GM18907 (cell line): ENCODE results near the gene CSH2.
"Not testable (repeated sequence)": the region's sequence is repeated elsewhere in the genome, so short reads cannot be mapped to it uniquely, and the experiment has no call there.

Experiments used
- ATAC-seq: cut with Tn5 transposase; IDR thresholded peaks from one replicate; pipeline ENCODE4 v1.9.1; 2021; ENCODE audit warnings: mild to moderate bottlenecking, moderate library complexity; ENCODE audit not compliant: unreplicated experiment

The CSH2 gene

DNA sequence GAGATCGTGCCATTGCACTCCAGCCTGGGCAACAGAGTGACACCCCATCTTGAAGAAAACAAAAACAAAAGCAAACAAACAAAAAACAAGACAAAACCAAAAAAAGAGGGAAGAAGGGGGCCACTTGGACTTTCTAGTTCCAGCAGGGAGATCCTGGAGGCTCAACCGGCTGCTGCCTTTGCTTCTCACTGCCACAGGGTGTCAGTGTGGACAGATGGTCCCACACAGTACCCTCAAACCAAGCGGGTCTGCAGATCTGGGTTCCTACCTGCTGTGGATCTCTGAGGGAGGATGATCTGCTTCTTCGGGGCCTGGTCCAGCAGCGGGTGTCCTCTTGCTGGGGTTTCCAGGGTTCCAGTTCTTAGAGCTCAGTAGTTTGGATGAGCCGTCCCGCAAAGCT, 6.9 kb downstream of the CSH2 start:
- ATAC-seq, result not testable (repeated sequence)

DNA sequence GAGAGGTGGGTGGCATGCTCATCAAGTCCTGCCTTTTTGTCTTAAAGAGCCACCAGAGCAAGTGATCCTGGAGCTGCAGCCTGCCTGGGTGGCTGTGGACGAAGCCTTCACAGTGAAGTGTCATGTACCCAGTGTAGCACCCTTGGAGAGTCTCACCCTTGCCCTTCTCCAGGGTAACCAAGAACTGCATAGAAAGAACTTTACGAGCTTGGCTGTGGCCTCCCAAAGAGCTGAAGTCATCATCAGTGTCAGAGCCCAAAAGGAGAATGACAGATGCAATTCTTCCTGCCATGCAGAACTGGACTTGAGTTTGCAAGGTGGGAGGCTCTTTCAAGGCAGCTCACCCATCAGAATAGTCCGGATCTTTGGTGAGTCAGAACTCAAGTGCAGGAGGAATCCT, 14.2 kb downstream of the CSH2 start:
- ATAC-seq, result no peak

DNA sequence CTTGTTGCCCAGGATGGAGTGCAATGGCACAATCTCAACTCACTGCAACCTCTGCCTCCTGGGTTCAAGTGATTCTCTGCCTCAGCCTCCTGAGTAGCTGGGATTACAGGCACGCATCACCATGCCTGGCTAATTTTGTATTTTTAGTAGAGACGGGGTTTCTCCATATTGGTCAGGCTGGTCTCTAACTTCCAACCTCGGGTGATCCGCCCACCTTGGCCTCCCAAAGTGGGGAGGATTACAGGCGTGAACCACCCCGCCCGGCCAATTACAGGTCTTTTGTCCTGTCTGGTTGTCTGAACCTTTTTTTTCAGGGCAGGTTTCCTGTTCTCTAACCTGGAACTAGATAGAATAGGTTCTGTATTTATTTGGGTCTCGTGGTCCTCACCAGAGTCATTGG, 17.1 kb downstream of the CSH2 start:
- not testable (repeated sequence) for ATAC-seq

DNA sequence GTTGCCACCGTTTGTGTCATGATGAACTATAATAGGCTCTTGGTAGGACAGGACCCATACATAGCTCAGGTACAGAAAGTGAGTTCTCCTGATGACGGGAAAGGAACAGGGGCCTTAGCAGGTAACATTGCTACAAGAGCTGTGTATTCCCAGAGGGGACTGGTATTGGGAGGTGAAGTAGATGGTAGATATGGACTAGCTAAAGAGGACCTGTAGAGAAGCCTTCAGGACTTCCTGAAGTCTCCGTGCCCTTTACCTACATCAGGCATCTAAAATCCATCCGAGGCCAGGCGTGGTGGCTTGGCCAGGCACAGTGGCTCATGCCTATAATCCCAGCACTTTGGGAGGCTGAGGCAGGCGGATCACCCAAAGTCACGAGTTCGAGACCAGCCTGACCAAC, 18.3 kb downstream of the CSH2 start:
- ATAC-seq, result no peak

DNA sequence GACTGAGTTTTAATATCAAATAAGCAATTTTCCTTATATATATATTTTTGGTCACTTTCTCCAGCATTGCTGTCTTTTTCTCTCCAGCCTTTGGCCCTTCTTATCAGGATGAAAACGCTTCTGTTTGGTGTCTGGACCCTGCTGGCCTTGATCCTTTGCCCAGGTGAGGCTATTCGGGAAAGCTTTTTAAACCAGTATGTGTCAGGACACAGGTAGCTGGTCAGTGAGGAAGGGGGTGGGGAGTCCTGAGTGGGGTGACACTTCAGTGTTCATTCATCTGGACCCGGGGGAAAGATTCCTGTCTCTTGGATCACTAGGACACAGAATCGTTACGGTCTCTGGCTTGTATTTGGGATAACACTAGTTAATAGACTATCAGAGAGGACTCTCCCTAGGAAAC, 18.8 kb downstream of the CSH2 start:
- ATAC-seq, result no peak

DNA sequence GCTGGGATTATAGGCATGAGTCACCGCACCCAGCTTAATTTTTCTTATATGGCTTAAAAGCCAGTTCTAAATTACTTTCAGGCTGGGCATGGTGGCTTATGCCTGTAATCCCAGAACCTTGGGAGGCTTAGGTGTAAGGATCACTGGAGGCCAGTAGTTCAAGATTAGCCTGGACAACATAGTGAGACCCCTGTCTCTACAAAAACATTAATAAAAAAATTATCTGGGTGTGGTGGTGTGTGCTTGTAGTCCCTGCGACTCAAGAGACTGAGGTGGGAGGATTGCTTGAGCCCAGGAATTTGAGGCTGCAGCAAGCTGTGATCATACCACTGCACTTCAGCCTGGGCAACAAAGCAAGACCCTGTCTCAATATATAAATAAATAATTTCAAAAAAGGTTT, 20.2 kb downstream of the CSH2 start:
- no peak for ATAC-seq

DNA sequence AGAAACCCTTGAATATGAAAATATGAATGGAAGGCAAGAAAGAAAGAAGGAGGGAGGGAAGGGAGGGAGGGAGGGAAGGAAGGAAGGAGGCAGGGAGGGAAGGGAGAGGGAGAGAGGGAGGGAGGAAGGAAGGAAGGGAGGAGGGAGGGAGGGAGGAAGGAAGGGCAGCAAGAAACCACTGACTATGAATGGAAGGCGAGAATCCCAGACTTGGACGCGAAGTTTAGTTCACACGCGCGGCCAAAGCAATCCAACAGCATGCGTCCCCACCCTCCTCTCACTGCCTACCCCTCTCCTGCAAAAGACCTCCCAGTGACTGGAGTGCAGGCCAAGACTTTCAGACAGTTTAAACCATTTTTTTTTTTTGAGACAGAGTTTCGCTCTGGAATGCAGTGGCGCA, 23.1 kb downstream of the CSH2 start:
- no peak for ATAC-seq

DNA sequence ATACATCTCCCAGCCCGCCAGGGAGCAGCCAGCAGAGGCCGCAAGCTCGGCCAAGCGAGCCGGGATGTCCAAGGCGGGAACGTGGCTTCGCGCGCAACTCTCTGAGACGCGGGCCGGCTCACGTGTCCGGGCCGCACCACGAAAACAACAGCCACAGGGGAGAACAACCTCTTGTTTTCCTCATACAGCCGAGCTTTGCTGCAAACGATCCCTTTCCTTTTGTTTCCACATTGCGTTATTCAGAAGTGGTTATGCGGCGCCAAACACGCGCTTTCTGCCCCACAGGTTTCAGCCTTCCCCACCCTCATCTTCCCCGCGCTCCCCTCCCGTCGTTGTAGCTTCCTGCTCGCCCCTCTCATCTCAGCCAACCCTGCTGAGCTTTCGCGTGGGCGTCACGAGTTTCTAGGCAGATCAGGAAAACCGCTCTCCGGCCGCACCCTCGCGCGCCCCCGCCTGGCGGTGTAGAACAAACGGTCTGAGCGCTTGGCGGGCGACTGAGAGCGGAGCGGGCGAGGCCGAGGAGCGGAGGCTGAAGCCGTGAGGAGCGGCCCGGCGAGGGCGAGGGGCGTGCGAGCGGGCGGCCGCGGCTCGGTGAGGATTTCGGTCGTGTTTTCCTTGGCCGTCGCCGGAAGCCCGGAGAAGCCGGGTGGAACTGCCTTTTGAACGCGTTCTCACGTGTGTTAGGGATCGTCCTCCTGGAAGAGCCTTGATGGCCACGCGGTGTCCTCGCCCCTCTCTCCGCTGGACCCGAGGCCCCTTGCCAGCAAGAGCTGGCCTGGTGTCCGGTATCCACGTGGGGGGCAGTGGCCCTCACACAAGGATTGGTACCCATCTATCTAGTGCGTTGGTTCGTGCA, 24.4 kb downstream of the CSH2 start:
- ATAC-seq, result peak; percentile 75

DNA sequence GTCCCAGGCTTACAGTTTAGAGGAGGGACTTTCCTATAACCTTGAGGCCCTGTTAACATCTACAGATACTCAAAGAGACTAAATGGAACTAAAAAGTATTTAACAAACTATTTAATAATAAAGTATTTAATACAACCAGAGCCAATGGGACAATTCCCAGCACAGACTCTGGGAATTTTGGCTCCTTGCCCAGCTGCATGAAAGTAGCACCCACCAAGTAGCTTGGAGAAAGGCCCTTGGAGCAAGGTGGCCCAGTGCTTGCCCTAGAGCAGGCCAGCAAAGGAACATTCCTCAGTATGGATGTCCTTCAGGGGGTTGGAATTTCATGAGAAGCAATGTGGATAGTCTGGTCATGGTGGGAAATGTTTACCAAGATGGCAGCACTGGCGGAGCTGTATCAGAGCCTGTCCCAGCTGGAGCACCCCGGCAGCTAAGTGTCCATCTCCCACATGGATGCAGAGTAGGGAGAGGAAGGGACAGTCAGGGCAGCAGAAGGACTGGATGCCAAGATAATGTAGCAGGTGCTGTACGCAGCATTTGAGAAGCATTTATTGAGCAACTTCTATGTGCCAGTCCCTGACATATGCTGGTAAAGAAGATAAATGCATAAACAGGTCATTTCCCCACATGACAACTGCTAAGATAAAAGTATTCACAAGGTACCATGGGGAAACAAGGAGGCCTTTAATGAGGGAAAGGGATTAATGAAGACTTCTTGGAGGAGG, 25.8 kb downstream of the CSH2 start:
- ATAC-seq, result no peak

DNA sequence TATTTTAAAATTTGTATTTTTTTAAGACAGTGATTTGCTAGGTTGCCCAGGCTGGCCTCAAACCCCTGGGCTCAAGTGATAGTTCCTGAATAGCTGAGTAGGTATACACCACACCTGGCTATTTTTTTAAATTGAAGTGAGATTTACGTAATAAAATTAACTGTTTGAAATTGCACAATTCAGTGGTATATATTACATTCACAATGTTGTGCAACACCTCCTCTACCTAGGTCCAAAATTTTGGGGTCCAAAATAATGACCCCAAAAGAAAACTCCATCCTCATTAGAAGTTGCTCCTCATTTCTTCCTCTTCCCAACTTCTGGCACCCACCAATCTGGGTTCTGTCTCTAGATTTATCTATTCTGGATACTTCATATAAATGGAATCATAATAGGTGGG, 28.0 kb downstream of the CSH2 start:
- no peak for ATAC-seq

DNA sequence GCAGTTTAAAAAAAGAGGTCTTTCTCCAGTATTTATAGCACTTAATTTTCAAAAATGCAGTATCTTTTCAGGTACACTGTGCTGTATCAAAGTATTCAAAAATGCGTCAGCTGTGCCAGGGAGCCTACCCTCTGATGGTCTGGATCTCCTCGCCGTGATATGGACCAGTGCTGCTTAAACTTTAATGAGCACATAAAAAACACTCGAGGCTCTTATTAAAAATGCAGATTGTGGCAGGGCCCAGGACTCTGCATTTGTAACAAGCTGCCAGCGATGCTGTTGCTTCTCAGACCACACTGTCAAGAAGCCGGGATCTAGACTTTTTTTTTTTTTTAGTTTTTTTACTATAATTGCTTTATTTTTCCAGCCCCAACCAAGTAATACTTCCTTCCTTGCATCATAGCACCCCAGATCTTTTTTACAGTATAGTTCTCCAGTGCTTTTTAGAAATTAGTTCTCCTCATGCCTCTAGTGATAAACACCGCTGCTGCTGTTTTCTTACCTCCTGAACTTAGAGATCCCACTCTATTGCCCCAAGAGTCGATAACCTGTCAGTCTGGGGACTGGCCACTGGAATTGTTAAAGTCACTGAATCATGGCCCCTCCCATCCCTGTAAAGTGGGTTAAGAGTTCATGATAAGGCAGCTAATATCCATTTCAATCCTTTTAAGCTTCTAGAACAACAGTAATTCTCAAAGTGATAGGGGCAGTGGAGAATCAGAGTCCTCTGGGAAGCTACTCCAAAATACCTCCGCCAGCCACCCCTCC, 29.4 kb downstream of the CSH2 start:
- ATAC-seq, result no peak

DNA sequence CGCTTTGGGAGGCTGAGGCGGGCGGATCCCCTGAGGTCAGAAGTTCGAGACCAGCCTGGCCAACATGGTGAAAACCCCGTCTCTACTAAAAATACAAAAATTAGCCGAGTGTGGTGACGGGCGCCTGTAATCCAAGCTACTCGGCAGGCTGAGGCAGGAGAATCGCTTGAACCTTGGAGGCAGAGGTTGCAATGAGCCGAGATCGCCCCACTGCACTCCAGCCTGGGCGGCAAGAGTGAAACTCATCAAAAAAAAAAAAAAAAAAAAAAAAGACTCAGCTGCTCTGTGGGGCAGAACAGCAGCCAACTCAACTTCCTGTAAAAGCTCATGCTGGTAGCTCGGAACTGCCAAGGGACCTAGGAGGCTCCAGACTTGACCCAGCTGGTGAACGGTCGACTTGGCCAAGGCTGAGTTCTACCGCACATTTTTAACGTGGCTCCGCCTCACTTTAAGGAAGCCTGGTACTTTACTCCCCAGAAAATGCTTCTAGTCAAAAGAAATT, 30.0 kb downstream of the CSH2 start:
- ATAC-seq, result not testable (repeated sequence)

DNA sequence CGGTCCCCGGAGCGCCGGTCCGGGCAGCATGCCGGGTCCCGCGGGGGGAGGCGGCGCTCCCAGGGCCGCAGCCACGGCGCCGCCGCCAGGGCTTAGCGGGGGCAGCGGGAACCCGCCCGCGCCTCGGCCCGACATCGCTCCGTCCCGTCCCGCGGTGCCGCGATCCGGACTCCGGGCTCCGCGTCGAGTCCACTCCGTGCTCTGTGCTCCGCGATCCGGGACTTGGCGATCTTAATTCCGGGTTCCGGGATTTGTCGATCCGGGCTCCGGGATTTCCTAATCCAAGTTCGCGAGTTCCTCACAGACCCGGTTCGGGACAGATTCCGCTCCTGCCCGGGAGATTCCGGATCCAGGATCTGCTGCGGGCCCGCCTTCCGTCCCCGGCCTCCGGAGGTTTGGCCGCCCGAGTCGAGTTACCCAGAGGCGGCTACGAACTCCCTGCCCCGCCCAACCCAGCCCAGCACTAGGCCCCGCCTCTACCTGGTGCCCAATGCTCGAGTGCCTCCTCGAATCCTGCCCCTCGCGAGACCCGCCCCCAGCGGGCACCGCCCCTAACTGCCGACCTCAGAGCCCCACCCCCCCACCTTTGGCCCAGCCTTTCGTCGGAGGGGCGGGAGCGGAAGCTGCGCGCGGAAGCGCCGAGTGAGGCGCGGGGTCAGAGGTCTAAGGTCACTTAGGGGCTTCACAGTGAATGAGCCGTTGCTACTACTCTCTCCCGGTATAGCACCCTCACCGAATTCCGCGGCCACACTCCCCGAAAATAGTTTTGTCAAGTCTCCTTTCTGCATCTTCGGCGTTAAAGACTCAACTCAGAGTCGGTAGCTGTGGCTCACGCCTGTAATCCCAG, 30.7 kb downstream of the CSH2 start, which contains the start of gene SMARCD2:
TSS of gene SMARCD2 (minus strand) at position 146 of the 847 bp plus-strand sequence. CDS start at position 135, 11 bp downstream.
- ATAC-seq, result peak; percentile 76

DNA sequence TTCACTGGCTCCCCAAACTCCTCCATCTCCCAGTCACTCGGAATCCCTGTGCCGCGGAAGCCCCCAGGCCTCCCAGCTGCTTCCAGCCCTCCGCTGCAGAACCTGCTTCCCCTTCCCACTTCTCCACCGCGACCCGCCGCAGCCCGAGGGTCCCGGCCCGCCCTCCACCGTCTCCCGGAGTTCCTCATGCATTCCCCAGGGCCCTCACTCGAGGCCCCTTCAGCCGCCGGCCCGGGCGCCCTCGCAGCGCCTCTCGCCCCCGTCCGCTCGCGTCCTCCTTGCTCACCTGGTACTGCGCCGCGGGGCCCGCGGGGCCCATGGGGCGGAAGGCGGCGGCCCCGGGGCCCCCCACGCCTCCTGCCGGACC, 31.3 kb downstream of the CSH2 start:
- ATAC-seq, result peak; percentile 31

DNA sequence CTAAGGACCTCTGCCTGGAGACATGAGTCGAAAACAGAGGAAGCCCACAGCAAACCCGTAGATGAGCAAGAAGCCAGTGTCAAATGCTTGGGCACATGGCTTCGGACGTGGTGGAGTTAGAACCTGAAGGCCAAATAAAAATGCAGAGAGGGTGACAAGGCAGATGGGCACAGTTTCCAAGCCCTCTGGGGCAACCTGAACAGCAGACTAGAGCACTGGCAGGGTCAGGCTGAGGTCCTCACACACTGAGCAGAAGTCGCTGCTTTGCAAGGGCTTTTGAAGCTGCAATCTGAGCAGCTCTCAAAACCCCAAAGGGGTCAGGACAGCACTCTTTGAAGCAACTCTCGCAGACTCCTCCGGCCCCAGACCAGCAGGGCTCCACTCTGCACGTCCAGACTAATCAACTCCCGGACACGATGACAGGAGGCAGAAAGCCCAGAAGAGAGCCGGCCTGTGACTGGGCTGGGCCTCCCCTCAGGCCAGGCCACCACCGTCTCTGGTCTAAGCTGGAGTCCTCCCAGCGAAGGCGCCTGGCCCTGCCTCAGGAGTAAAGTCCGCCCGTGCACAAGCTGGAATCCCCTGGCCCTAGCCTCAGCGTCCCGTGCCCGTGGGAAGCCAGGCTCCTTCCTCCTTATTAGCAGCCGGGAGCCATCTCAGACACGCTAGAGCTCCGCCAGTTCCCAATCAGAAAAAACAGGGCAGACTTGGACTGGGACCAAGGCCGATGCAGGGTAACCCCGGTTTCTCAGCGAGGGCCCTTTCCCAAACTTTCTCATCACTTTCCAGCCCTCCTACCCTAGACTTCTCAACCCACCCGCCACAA, 31.9 kb downstream of the CSH2 start:
- no peak for ATAC-seq

DNA sequence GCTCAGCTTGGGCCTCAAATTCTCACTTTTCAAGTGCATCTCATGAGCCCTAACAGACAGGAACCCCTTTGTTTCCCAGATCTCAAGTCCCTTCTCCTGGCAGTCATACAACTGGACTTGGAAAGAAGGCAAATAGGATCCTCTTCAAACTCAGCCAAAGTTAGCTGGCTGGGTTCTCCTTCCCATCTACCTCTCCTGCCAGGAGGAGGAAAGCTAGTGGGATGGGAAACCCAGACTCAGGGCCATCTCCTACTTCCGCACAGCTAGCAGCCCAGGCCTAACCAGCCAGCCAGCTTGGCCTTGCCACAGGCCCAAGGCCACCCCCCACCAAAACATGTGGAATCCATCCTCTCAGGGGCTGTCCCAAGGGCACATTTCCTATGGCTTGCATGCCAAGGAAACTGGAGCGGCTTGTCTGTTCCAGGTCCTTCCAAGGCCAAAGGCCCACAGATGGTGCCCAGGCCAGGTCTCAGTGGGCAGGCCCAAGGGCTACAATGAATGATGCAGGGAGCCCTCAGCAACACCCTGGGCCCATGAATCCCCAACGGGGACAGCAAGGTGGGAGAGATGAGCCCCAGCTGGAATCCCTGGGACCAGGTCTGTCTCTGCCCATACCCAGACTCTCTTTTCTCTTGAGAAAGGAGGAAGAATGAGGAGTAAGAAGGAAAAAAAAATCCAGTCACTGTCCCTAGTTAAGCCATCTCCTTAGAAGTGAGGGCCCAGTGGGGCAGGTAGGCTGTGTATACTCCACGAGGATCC, 32.7 kb downstream of the CSH2 start:
- ATAC-seq, result no peak

DNA sequence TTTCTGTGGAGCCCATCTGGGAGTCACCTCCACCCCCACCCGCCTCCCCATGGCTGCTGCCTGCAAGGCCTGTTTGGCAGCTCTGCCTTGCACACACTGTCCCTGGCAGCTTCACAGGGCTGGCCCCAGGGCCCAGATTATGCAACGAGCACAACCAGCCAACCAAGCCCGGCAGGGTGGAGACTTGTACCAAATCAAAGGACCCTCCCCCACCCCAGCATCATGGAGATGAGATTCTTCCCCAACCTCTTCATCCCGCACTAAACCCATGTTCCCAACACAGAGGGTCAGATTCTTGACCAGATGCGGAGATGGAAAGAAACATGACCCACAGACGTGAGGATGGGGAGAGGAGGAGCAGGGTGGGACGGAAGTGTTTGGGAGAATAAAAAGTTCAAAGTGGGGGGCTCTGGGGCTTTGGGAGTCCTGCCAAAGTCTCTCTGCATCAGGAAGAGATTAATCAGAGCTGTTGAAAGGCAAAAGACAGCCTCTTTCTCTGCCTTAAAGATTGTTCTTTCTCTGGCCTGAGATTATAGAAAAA, 34.8 kb downstream of the CSH2 start:
- ATAC-seq, result no peak

DNA sequence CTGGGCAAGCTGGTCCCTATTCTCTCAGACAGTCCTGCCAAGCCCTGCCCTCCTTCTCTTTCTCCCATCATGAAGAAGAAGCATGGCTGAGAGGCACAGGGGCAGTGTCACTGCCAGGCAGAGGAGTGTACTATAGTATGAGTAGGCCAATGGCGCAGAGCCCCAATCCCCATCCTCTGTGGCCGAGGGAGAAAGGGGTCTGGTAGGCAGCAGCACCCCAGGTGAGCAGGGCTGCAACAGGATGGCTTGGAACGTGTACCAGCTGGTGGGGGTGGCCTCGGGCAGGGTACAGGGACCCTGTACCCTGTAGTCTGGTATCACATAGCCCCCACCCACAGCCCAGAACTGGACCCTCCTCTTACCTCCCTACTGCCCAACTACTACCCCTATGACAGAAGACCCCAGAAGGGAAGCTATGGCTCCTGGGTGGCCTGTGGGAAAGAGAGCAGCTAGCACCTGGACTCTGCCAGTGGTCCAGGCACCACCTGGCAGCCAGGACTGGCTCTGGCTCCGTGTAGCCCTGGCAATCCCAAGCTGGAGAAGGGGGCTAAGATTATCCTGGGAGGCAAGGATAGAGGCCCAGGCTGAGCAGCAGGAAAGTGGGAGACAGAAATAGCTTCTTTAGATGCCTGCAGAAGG, 35.4 kb downstream of the CSH2 start:
- no peak for ATAC-seq
